Breast epithelium (tissue), 3 donors: ENCODE measurements around the gene GCN1.
"Not testable (repeated sequence)": the region's sequence is repeated elsewhere in the genome, so short reads cannot be mapped to it uniquely, and the experiment has no call there.

Experiments
- POLR2A ChIP-seq: fragments of 450-650 bp; IDR thresholded peaks from one replicate; pipeline ENCODE4 v1.6.1; 2016; ENCODE audit warnings: antibody characterized with exemption, mild to moderate bottlenecking, moderate library complexity
- POLR2AphosphoS5 ChIP-seq, 3 donors: sonication (generic); formaldehyde crosslinking; IDR thresholded peaks; one replicate each; pipeline ENCODE4 v1.6.1; 2017; ENCODE audit warnings: antibody characterized with exemption in 3 of 3

- TF ChIP-seq POLR2AphosphoS5 (IDR thresholded peaks at IDR 0.05); POLR2A: not testable (repeated sequence)
Observed at GRCh38 chr12:120196817-120197541, 2.5 kb upstream of the GCN1 start.
